ENCODE results near the gene KDM5C.

The KDM5C gene

GRCh38 chrX:53250556-53250955, 25.5 kb upstream of the KDM5C start:
- TF ChIP-seq CTCF (IDR thresholded peaks at IDR 0.05; ENCODE audit: control insufficient read depth, insufficient read depth, low read depth, low read length, missing control alignments): no peak
- DNase-seq (ENCODE audit: low read depth): no peak
- H3K4me3 ChIP-seq (ENCODE audit: control insufficient read depth, low read depth, low read length): no peak overlapping the region

GRCh38 chrX:53249408-53250042, 24.5 kb upstream of the KDM5C start:
- no peak for DNase-seq (ENCODE audit: low read depth)
- no peak for TF ChIP-seq CTCF (IDR thresholded peaks at IDR 0.05; ENCODE audit: control insufficient read depth, insufficient read depth, low read depth, low read length, missing control alignments)
- no peak overlapping the region for H3K4me3 ChIP-seq (ENCODE audit: control insufficient read depth, low read depth, low read length)

GRCh38 chrX:53247928-53248327, 22.9 kb upstream of the KDM5C start:
- H3K4me3 ChIP-seq (ENCODE audit: control insufficient read depth, low read depth, low read length): no peak overlapping the region
- no peak for TF ChIP-seq CTCF (IDR thresholded peaks at IDR 0.05; ENCODE audit: control insufficient read depth, insufficient read depth, low read depth, low read length, missing control alignments)
- DNase-seq (ENCODE audit: low read depth): no peak

GRCh38 chrX:53246231-53246630, 21.2 kb upstream of the KDM5C start:
- no peak overlapping the region for H3K4me3 ChIP-seq (ENCODE audit: control insufficient read depth, low read depth, low read length)
- no peak for DNase-seq (ENCODE audit: low read depth)
- no peak for TF ChIP-seq CTCF (IDR thresholded peaks at IDR 0.05; ENCODE audit: control insufficient read depth, insufficient read depth, low read depth, low read length, missing control alignments)

GRCh38 chrX:53244610-53245009, 19.6 kb upstream of the KDM5C start:
- DNase-seq (ENCODE audit: low read depth): no peak
- H3K4me3 ChIP-seq (ENCODE audit: control insufficient read depth, low read depth, low read length): no peak overlapping the region
- TF ChIP-seq CTCF (IDR thresholded peaks at IDR 0.05; ENCODE audit: control insufficient read depth, insufficient read depth, low read depth, low read length, missing control alignments): peak; percentile 43

GRCh38 chrX:53242310-53242709, 17.3 kb upstream of the KDM5C start:
- H3K4me3 ChIP-seq (ENCODE audit: control insufficient read depth, low read depth, low read length): no peak overlapping the region
- TF ChIP-seq CTCF (IDR thresholded peaks at IDR 0.05; ENCODE audit: control insufficient read depth, insufficient read depth, low read depth, low read length, missing control alignments): no peak
- DNase-seq (ENCODE audit: low read depth): no peak

GRCh38 chrX:53241558-53241957, 16.6 kb upstream of the KDM5C start:
- no peak for DNase-seq (ENCODE audit: low read depth)
- no peak for TF ChIP-seq CTCF (IDR thresholded peaks at IDR 0.05; ENCODE audit: control insufficient read depth, insufficient read depth, low read depth, low read length, missing control alignments)

More at GRCh38 chrX:53241558-53241957, 16.6 kb upstream of the KDM5C start:
- no peak overlapping the region for H3K4me3 ChIP-seq (ENCODE audit: control insufficient read depth, low read depth, low read length)

All from AG09309 (cell line).